Activated naive CD4-positive, alpha-beta T cell treated with anti-CD3 and anti-CD28 coated beads, Interleukin-2, amount 10 ng/mL, durations not matched to agents 7 days and 5 days (primary cell): ENCODE measurements around the gene KRT14.

Experiments used
- CTCF ChIA-PET: fragments of 350-600 bp; sonication (Branson Sonifier 250); formaldehyde crosslinking; loops from one replicate; lab custom pipeline; 2021; ENCODE audit warnings: antibody characterized with exemption; lab: Charles Lee
- DNase-seq: peaks from one replicate; pipeline ENCODE4 v3.0.0-alpha.2; 2020
- H3K27ac Mint-ChIP-seq: one replicate; pipeline ENCODE4 v1.8.0; 2021; ENCODE audit warnings: mild to moderate bottlenecking, moderate library complexity, mixed read lengths
- H3K27me3 Mint-ChIP-seq: one replicate; pipeline ENCODE4 v1.8.0; 2021; ENCODE audit warnings: mild to moderate bottlenecking, mixed read lengths
- H3K36me3 Mint-ChIP-seq: one replicate; pipeline ENCODE4 v1.8.0; 2021; ENCODE audit warnings: mixed read lengths
- H3K4me1 Mint-ChIP-seq: one replicate; pipeline ENCODE4 v1.8.0; 2021; ENCODE audit warnings: mixed read lengths
- H3K4me3 Mint-ChIP-seq: one replicate; pipeline ENCODE4 v1.8.0; 2021; ENCODE audit warnings: mild to moderate bottlenecking, moderate library complexity, mixed read lengths
- H3K9me3 Mint-ChIP-seq: one replicate; pipeline ENCODE4 v1.8.0; 2021; ENCODE audit warnings: mixed read lengths

The KRT14 gene

DNA sequence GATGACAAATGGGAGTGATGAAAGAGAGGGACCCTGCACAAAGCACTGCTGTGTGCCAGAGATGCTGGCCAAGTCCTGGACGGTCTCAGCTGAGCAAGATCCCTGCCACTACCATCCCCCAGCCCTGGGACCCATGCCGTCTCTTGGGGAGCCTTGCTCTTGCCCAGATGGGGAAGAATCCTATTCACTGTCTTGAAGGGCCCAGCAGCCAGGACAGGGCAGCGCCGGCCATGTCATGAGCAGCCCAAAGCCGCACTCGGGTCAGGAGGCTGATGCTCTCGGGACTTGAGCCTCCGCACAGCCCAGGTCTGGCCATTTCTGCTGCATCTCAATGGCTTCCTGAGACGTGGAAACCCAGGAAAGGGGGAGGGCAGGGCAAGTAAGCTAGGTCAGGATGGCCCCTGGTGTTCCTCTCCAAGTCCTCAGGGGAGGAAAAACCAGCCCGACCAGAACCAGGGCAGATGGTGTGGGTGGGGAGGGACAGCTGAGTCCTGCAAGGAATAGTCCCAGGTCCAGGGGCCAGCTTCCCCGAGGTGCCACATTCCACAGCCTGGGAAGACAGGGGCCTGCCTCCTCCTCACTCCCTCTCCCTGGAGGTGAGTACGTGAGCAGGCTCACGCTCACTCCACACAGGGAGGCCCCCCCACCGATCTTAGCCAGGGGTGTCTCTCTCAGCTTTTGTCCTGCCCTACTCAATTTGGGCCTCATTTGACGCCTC is 50.8 kb downstream of the KRT14 start:
- H3K27me3 Mint-ChIP-seq: peaks cover 59% of the 10 kb centered on the region
- no peak for DNase-seq

DNA sequence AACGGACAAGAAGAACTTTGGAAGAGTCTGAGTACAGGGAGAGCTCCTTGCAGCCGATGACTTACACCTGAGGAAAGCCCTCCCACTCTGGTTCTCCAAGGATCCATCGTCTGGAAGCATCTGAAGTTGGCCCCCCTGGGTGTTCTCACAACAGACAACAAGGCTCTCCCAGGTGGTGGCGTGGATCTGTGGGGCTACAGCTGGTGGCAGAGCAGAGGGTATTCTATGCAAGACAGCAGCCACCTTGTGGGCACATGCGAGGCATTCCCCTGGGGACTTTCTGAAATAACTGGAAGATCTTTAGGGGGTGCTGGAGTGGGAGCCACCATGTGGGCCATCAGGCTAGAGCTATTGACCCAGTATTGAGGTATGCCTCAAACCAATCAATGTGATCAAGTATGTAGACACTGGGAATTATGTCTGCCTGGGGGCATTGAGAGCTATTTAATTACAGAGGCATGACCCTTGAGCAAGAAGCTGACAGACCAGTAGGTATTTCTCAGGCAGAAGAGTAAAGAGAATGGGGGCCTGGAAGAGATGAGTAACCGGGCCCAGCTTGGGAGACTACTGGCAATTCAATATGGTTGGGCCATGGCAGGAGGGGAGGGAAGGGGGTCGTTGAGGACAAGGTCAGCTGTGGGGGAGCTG is 51.7 kb downstream of the KRT14 start:
- Mint-ChIP-seq H3K27me3 (peaks cover 60% of the 10 kb centered on the region), H3K36me3 (no peaks in the 10 kb centered on the region), H3K4me1 (no peaks in the 10 kb centered on the region), H3K4me3 (no peak overlapping the region), H3K27ac (no peak overlapping the region), H3K9me3 (no peaks in the 10 kb centered on the region)
- DNase-seq: no peak
- CTCF ChIA-PET: interaction anchor here (1.1 to 4.4 kb wide), 3 partner anchors 14 to 131 kb away, joined by 3 to 17 read pairs (median 4); no protein-coding TSS in a partner anchor

More for the DNA sequence above, 50.8 kb downstream of the KRT14 start:
- no peaks in the 10 kb centered on the region for H3K36me3 Mint-ChIP-seq
- no peaks in the 10 kb centered on the region for H3K9me3 Mint-ChIP-seq
- no peaks in the 10 kb centered on the region for H3K4me1 Mint-ChIP-seq
- no peak overlapping the region for H3K4me3 Mint-ChIP-seq
- CTCF ChIA-PET: interaction anchor here (1.1 to 4.4 kb wide), 3 partner anchors 13 to 130 kb away, joined by 3 to 17 read pairs (median 4); no protein-coding TSS in a partner anchor
- no peak overlapping the region for H3K27ac Mint-ChIP-seq

DNA sequence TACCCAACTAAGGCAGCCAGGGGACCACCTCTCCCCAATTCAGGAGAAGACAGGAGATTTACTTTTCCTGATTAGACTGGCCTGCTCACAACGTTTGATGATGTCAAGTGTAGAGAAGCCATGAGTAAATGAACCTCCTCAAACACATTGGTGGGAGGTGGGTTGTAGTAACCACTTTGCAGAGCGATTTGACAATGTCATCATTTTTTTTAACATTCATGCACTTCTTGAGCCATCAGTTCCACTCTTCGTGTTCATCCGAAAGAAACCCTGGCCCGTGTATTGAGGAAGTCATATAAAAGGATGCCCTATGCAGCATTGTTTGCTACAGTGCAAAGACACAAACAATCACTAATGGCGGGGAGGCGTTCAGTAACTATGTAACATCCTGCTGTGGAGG is 53.1 kb downstream of the KRT14 start:
- Mint-ChIP-seq H3K27me3 (peaks cover 71% of the 10 kb centered on the region), H3K9me3 (no peaks in the 10 kb centered on the region), H3K36me3 (no peaks in the 10 kb centered on the region), H3K4me1 (no peaks in the 10 kb centered on the region), H3K27ac (no peak overlapping the region), H3K4me3 (no peak overlapping the region)
- CTCF ChIA-PET: interaction anchor here (2.5 kb wide), 1 partner anchor 15 kb away, joined by 15 read pairs; no protein-coding TSS in a partner anchor
- DNase-seq: no peak

DNA sequence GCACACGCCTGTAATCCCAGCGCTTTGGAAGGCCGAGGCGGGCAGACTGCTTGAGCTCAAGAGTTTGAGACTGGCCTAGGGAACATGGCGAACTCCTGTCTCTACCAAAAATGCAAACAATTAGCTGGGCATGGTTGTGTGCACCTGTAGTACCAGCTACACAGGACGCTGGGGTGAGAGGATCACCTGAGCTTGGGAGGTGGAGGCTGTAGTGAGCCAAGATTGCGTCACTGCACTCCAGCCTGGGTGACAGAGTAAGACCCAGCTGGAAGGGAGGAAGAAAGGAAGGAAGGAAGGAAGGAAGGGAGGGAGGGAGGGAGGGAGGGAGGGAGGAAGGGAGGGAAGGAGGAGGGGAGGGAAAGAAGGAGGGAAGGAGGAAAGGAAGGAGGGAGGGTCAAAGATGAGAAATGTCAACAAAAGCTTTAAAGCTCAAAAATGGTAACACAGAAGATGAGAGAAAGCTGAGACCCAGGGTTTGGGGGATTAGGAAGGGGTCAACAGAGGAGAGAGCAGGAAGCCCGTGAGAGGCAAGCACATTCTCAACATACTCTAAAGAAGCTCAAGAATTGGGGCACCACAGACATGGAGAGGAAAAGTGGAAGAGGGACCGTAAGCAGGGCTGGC is 53.6 kb downstream of the KRT14 start:
- Mint-ChIP-seq H3K27me3 (peaks cover 76% of the 10 kb centered on the region), H3K4me3 (no peak overlapping the region), H3K4me1 (peaks cover 2% of the 10 kb centered on the region), H3K36me3 (no peaks in the 10 kb centered on the region), H3K9me3 (no peaks in the 10 kb centered on the region), H3K27ac (no peak overlapping the region)
- DNase-seq: no peak
- CTCF ChIA-PET: interaction anchor here (1.1 to 2.5 kb wide), 2 partner anchors 16 to 130 kb away, joined by 3 to 15 read pairs; no protein-coding TSS in a partner anchor
